Suppressor macrophage treated with lipopolysaccharide for 1 hour (primary cell): ENCODE results near the gene EMILIN2.

Source experiments
- DNase-seq, 3 donors: peaks; one replicate each; pipeline ENCODE4 v3.0.0-alpha.2; 2020 to 2022

Gene EMILIN2

DNA sequence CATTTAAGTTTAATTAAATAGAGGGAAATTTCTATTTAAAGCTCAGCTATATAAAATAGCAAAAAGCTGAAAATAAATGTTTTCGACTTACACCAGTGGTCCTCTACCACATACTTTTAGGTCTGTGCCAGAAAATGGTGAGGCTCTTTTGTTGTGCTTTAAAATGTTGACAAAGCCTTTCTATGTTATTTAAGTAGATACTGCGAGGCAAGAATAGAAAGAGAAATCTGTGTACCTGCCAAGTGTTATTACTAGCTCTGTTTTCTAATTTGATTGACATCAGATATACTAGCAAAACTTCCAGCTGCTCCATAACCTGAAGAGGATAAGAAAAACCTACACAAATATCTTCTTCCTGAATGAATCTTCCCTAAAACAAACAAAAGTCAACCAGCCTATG, 112.5 kb downstream of the EMILIN2 start:
- DNase-seq = no peak

DNA sequence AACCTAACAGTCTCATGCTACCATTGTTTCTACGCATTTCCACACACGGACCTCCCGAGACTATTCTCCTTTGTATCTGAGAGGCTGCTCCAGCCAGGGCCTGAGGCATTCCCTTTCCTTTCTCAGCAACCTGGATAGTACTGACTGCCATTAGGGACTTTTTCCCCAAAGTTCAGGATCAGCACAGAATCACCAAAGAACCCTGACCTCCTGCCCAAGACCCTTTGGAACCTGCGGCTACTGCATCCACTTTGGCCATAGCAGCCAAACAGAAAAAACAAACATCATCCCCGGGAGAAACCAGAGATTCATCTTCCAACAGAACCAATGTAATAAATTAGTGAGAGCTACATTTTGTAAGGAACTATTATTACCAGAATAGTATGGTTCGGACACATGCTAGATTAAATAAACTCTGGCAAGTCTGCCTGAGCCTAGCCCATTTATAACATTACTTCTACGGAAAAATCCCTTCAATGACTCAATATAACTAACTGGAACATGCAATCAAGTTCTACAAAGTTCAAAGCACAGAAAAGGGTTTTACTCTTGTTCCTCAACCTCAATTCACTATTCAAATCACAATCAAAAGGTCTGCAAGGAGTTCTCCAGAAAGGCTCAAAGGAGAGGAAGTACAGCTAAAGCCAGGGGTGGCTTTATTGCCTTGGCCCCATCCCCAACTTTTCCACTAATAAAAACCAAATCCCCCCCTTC, 114.3 kb downstream of the EMILIN2 start:
- peak; percentile 31 to 78 (median 59) for DNase-seq

DNA sequence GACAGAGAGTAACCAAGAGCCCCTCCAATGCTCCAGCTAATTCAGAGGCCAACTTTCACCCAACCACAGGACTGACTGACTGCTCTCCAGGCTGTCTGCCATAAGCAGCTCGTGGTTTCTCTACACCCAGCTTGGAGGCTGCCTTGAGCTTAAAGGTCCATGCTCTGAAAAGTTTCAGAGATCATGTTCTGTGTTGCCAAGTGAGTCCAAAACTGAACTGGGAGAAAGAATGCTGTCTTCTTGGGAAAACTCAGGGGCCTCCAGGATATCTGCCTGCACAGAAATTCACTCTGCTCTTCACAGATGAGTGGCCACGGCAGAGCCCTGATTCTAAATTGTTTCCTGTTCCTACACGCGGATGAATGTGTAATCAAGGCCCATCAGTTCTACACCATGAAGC, 115.0 kb downstream of the EMILIN2 start:
- peak in 1 of 3 donors; percentile 8 for DNase-seq

DNA sequence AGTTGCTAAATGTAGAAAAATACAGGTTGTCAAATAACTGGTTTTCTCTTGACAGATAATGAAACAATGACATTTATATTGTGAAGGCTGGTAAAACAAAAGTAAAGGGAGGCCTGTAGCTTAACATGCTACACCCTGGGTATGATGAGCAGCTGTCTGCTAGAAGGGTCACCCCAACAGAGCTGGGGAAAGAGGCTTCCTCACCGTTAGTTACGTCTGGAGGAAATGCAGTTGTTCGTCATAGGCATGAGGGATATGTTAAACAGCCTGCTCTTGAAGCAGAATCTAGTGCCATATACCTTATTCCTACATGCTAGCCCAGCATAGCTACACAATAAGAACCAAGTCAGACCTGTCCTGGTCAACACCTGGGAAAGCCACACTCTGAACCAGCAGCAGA, 116.2 kb downstream of the EMILIN2 start:
- DNase-seq = peak; percentile 56 to 66 (median 56)

DNA sequence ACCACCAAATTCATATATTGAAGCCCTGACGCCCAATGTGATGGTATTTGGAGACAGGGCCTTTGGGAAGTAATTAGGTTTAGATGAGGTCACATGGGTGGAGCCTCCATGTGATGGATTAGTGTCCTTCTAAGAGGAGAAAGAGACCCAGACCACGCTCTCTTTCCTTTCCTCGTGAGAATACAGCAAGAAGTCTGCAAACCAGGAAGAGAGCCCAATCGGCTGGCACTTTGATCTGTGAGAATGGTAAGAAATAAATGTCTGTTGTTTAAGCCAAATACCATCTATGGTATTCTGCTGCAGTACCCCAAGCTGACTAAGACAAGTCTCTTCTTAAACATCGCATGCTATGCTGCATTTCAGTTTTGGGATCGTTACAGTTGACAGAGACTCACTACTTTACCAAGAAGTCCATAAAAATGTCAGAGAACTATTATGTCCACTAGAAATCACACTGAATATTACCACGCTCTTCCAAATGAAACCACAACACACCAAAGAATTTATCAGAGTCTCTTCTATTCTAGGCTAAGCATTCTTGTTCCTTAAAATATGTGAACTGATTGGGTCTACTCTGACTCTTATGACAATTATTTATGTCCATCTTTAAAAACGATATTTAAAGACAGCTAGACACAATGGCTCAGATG, 117.7 kb downstream of the EMILIN2 start:
- DNase-seq = no peak
